DND-41 (cell line): ENCODE measurements around the gene ZNF823.
"Not testable (repeated sequence)": the region's sequence is repeated elsewhere in the genome, so short reads cannot be mapped to it uniquely, and the experiment has no call there.

Source experiments
- ATAC-seq: fragments of 200-7000 bp; cut with Tn5 transposase; 3 replicates; pipeline ENCODE4 v1.9.1; 2021; ENCODE audit warnings: low read depth; ENCODE audit not compliant: insufficient read depth
- DNase-seq: peaks from one replicate; pipeline ENCODE4 v3.0.0-alpha.2; 2020
- H2AFZ ChIP-seq: 2 replicates; pipeline ENCODE4 v1.6.0; 2012; ENCODE audit warnings: low read depth, low read length
- H3K27ac ChIP-seq: 2 replicates; pipeline ENCODE4 v1.5.1; 2012; ENCODE audit warnings: low read length, inconsistent platforms
- H3K27me3 ChIP-seq: fragments of 200-600 bp; sonication (generic); 2 replicates; pipeline ENCODE4 v1.6.0; 2012; ENCODE audit warnings: low read length, mild to moderate bottlenecking, inconsistent platforms; ENCODE audit not compliant: insufficient read depth, poor library complexity
- H3K36me3 ChIP-seq: 2 replicates; pipeline ENCODE4 v1.5.1; 2012; ENCODE audit warnings: low read length, inconsistent platforms; ENCODE audit not compliant: insufficient read depth
- H3K4me1 ChIP-seq: 2 replicates; pipeline ENCODE4 v1.5.1; 2012; ENCODE audit warnings: mild to moderate bottlenecking, low read length; ENCODE audit not compliant: insufficient read depth
- H3K4me2 ChIP-seq: 2 replicates; pipeline ENCODE4 v1.6.0; 2012; ENCODE audit warnings: mild to moderate bottlenecking, moderate library complexity, low read length, inconsistent platforms; ENCODE audit not compliant: insufficient read depth
- H3K4me3 ChIP-seq, 2 experiments: fragments of 200-600 bp in 1 of 2; shearing (Covaris generic) in 1 of 2; 2 replicates each; pipeline ENCODE4 v1.5.1; 2012 to 2016; ENCODE audit warnings: inconsistent platforms in 2 of 2, low read length in 2 of 2, mild to moderate bottlenecking in 2 of 2, low read depth in 1 of 2, moderate library complexity in 1 of 2
- H3K79me2 ChIP-seq: 2 replicates; pipeline ENCODE4 v1.6.0; 2012; ENCODE audit warnings: low read length, inconsistent platforms; ENCODE audit not compliant: insufficient read depth
- H3K9ac ChIP-seq: 2 replicates; pipeline ENCODE4 v1.6.0; 2012; ENCODE audit warnings: low read depth, mild to moderate bottlenecking, inconsistent platforms, low read length, moderate library complexity
- H3K9me3 ChIP-seq: 2 replicates; pipeline ENCODE4 v1.5.1; 2012; ENCODE audit warnings: low read length, moderate library complexity, mild to moderate bottlenecking, inconsistent platforms; ENCODE audit not compliant: insufficient read depth, severe bottlenecking
- H4K20me1 ChIP-seq: 2 replicates; pipeline ENCODE4 v1.6.0; 2012; ENCODE audit warnings: low read length; ENCODE audit not compliant: insufficient read depth
- CTCF ChIP-seq: IDR thresholded peaks from 2 replicates; pipeline ENCODE4 v1.5.1; 2012; ENCODE audit warnings: borderline replicate concordance, low read length, moderate library complexity, mild to moderate bottlenecking; ENCODE audit not compliant: poor library complexity, severe bottlenecking; ENCODE audit errors: extremely low read depth
- EZH2 ChIP-seq: IDR thresholded peaks from 3 replicates; pipeline ENCODE4 v1.6.1; 2012; ENCODE audit warnings: borderline replicate concordance, low read depth, mild to moderate bottlenecking, moderate library complexity, low read length, inconsistent platforms; ENCODE audit not compliant: severe bottlenecking

Gene ZNF823

GRCh38 chr19:11783767-11784166 lies 45.0 kb upstream of the ZNF823 start:
- Histone ChIP-seq H3K4me1 (no peaks in the 10 kb centered on the region), H2AFZ (no peak overlapping the region), H3K4me2 (no peak overlapping the region), H3K79me2 (no peaks in the 10 kb centered on the region), H3K27ac (no peak overlapping the region), H3K9ac (no peak overlapping the region), H3K4me3 (no peak overlapping the region), H3K36me3 (peaks cover 33% of the 10 kb centered on the region), H3K27me3 (no peaks in the 10 kb centered on the region), H3K9me3 (peaks cover 27% of the 10 kb centered on the region), H4K20me1 (no peaks in the 10 kb centered on the region)
- DNase-seq (no peak), ATAC-seq (no peak)
- no peak for TF ChIP-seq EZH2
- TF ChIP-seq CTCF = no peak

GRCh38 chr19:11781295-11782057 lies 42.7 kb upstream of the ZNF823 start:
- no peak overlapping the region for H3K4me3 ChIP-seq
- no peak for ATAC-seq

GRCh38 chr19:11780431-11781020 lies 41.8 kb upstream of the ZNF823 start:
- no peak overlapping the region for H3K4me2 ChIP-seq
- peaks cover 47% of the 10 kb centered on the region for H3K36me3 ChIP-seq
- no peaks in the 10 kb centered on the region for H3K27me3 ChIP-seq
- no peaks in the 10 kb centered on the region for H3K4me1 ChIP-seq
- no peak overlapping the region for H2AFZ ChIP-seq
- no peak for TF ChIP-seq CTCF
- TF ChIP-seq EZH2 = no peak
- H3K79me2 ChIP-seq = no peaks in the 10 kb centered on the region
- H4K20me1 ChIP-seq = no peaks in the 10 kb centered on the region
- peaks cover 27% of the 10 kb centered on the region for H3K9me3 ChIP-seq
- H3K9ac ChIP-seq = no peak overlapping the region
- DNase-seq = no peak
- ATAC-seq = no peak
- H3K27ac ChIP-seq = no peak overlapping the region
- H3K4me3 ChIP-seq = no peak overlapping the region

More at GRCh38 chr19:11781295-11782057, 42.7 kb upstream of the ZNF823 start:
- Histone ChIP-seq H3K9ac (no peak overlapping the region), H3K36me3 (peaks cover 47% of the 10 kb centered on the region), H2AFZ (no peak overlapping the region), H4K20me1 (no peaks in the 10 kb centered on the region), H3K79me2 (no peaks in the 10 kb centered on the region), H3K9me3 (peaks cover 27% of the 10 kb centered on the region), H3K27ac (no peak overlapping the region), H3K4me1 (no peaks in the 10 kb centered on the region), H3K4me2 (no peak overlapping the region), H3K27me3 (no peaks in the 10 kb centered on the region)
- no peak for DNase-seq
- TF ChIP-seq CTCF = no peak
- TF ChIP-seq EZH2 = no peak

GRCh38 chr19:11776669-11777068 lies 37.9 kb upstream of the ZNF823 start:
- not testable (repeated sequence) for H3K4me2 ChIP-seq, H3K4me1 ChIP-seq, H3K79me2 ChIP-seq, H3K27me3 ChIP-seq, H3K27ac ChIP-seq, ATAC-seq, H4K20me1 ChIP-seq, H2AFZ ChIP-seq, DNase-seq, H3K9ac ChIP-seq, H3K4me3 ChIP-seq
- Histone ChIP-seq H3K9me3 (peaks cover 23% of the 10 kb centered on the region), H3K36me3 (peaks cover 39% of the 10 kb centered on the region)
